CD4-positive, alpha-beta T cell treated with Interleukin-21 for 1 hour (primary cell): ENCODE data around the gene FAM162B.
A peak's percentile ranks its signal among the peaks of the same experiment; 100 is the strongest.
"Not testable (repeated sequence)": the region's sequence is repeated elsewhere in the genome, so short reads cannot be mapped to it uniquely, and the experiment has no call there.

ENCODE experiments used
- DNase-seq: peaks from one replicate; pipeline ENCODE4 v3.0.0-alpha.2; 2020

The FAM162B gene

DNA sequence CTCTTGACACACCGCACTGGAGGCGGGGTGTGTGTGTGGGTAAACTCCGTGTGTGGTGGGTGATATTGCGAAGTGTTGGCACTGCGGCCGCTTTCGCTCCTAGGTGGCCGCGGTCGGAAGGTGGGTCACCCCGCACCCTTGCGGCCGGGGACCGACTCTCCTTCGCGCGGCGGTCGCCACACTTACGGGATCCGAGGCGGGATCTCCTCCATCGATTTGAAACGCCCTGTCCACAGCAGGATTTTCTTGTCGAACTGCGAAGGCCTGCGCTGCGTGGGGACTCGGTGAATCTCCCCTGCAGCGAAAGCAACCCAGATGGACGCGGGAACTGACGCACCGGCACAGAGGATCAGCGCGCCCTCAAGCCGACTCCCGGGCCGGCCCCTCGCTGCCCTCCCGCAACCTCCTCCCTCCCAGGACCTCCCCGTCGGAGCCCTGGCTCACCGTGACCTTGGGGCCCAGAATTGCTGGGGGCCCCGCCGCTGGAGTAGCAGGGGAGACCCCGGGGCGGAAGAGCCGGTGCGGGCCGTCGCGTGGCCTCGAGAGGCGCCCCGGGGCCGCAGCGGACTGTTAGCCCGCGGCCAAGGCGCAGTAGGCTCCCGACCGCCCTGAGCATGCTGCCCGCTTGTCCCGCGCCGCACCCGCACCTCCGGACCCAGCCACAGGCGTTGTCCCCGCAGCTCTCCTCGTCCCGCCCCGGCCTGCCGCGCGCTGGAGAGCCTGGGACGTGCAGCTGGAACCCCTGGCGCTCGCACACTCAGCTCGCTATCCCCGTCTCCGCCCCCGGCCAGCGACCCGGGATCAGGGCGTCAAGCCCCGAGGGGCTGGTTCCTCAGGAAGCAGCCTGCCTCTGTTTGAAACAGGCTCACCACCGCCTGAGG, at the start of gene FAM162B:
FAM162B (minus strand) TSS at position 759 of the 881 bp plus-strand sequence; CDS start at position 616, 143 bp downstream.
- DNase-seq = no peak

DNA sequence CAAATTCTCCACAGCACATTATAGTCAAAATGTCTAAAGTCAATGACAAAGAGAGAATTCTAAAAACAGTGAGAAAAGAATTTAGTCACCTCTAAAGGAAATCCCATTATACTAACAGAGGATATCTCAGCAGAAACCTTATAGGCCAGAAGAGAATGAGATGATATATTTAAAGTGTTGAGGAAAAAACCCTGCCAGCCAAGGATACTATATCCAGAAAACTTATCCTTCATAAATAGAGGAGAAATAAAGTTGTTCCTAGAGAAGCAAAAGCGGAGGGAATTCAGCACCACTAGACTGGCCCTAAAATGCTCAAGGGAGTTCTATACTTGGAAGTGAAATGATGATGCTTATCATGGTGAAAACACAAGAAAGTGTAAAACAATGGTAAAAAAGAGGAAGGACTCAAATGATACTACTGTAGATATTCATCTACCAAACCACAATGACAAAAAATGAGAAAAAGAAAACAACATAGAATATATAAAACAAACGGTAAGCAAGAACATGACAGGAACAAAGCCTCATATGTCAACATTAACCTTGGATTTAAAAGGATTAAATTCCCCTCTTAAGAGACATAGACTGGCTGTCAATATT, 46.6 kb upstream of the FAM162B start:
- DNase-seq = no peak

DNA sequence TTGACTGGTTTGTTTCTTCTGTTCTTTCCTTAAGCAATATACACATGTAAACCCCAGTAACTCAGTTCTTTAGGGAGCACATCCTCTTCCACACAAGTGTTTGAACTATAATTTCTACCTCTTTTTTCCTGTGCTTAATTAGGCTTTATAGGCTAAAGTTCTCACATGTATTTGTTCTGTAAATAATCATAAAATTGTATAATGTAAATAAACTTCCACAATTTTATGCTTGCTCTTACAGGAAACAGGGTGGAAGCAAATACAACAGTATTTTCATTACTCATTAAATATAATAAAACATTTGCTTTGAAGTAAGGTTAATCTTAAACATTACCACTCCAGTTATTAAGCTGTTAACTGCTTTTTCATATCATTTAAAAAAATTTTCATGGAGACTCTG, 36.5 kb upstream of the FAM162B start:
- DNase-seq = no peak

DNA sequence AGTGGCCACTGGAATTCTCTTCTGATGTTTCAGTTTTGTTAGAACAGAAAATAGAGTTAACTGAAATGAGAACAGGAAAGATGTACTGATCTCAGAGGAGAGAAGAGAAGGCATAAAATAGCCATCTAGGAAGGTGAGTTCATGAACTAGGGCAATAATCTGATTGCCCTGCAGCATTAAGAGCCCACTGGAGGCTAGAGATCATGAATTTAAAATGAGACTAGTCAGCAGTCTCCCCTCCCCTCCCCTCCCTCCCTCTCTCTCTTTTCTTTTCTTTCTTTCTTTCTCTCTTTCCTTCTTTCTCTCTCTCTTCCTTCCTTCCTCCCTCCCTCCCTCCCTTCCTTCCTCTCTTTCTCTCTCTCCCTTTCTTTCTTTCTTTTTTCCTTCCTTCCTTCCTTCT, 34.4 kb upstream of the FAM162B start:
- no peak for DNase-seq

GRCh38 chr6:116797585-116797984, 32.1 kb upstream of the FAM162B start:
- no peak for DNase-seq

GRCh38 chr6:116793224-116793623, 27.7 kb upstream of the FAM162B start:
- DNase-seq = no peak

DNA sequence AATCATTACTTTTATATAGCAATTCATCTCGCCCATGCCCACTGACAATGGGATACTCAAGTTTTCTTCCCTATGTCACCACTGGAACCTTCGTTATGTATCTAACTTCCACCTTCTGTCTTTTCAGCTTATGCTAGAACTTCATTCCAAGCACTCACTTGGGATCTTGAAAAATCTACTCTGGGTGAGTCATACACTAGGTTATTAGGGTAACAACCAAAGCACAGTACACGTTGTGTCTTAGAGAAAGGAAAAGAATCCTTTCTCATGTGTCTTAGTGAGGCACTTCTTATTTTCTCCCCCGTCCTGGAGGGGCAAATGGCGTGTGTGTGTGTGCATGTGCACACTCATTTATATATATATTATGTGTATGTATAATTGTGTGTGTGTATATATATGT, 18.3 kb upstream of the FAM162B start:
- DNase-seq = no peak

DNA sequence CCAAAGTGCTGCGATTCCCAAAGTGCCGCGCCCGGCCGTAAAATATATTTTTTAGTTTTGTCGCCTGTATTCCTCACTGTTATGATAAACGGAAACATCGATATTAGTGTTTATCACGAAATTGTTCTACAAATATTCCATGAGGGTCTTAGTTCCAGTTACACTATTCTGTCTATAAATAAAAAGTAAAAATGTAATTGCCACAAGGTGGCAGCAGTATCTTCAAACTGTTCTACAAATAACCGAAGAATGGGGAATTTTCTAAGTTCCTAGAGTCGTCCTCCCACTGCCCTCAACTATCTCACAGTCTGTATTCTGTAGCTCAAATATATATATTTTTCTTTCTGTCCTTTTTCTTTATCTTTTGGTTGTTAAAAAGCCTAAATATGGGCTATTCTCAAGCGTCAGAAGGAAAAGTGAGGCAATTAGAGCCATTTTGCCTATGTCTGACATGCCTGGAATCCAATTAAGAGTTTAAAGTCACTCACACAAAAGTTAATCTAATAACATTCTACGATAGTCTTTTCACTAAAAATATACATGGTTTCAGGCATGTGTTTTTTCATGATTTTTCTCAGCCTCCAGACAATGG, 14.2 kb upstream of the FAM162B start:
- peak; percentile 12 for DNase-seq

- no peak for DNase-seq
These were observed 8.4 kb upstream of the FAM162B start for GRCh38 chr6:116773886-116774285.

DNA sequence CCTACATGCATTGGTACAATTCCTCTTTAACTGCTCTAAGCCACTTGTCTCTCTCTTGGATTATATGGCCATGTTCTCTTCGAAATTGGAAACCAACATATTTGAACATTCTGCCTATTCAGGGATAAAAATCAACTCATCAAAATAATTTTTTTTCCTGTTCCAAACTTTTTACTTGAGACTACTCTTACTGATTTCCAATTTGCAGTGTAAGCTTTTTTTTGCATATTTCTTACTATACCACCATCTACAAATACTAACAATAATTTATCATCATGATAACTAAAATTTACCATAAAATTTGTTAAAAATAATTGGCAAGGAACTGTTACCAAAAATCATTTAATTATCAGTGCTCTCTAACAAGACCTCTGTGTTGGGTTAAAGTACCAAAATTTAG, 6.9 kb upstream of the FAM162B start:
- no peak for DNase-seq

GRCh38 chr6:116767715-116768114, 2.2 kb upstream of the FAM162B start:
- DNase-seq = no peak

- DNase-seq = no peak
These were observed 1.1 kb upstream of the FAM162B start for GRCh38 chr6:116766506-116767176.

DNA sequence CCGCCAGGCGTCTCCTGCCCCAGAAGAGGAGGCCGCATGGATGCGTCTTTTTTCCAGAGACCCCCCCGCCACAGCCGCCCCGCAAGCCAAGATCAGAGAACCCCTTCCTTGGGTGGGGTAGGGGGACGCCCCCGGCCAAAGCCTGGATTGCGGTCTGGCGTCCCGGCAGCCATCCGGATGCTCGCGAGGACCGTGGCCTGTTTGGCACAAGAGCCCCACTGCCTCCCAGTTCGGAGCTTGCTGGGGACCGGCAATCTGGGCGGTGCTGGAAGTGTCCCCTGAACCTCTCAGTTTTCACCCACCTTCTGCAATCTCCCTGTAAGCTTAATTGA, 924 bp downstream of the FAM162B start:
- DNase-seq = no peak

DNA sequence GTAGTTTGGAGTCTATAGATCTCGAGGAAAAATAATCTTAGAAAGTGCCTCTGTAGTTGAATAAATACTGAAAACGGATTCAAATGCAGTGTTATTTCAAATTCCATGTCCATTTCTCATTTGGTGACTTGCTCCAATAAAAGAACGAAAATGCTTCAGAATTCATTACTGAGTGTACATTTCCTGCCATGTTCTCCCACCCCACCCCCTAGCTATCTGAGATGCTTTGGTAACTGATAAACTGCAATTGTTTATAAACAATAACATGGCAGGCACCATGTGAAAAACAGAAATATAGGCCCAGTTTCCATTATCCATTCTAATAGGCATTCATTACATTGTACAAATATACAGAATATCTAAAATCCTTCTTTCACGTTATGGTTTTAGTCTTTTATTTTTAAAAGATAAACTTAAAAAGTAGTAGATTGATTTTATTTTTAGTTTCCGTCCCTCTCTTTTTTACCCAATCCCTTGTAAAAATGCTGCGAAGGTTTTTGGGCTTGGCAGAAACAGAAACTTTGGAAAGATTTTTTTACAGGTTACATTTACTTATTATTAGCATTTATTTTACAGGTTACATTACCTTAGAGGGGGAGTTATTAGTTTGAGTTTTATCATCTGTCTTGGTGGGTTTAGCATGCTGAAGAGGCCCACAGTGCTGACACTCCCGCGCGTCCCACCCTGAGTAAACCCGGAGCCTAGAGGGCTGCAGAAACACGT, 1.5 kb downstream of the FAM162B start:
- no peak for DNase-seq

DNA sequence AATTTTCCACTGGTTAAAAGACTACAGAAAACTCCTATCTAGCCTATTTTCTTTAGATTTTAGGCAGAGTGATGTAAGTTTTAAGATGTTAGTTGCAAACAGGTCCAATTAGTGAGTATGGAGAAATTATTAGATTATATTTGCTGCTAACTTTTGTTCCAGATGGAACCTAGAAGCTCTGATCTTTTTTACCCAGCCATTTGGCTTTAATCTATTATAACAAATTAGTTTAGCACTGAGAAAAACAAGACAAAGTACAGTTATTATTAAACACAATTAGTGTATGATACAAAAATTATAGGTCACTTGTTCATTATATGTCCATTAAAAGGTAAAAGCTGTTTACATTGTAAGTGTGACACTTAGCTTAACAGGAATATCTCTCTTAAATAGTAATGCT, 2.5 kb downstream of the FAM162B start:
- DNase-seq = no peak

- DNase-seq = no peak
These were observed 3.3 kb downstream of the FAM162B start for GRCh38 chr6:116762235-116762634.

- no peak for DNase-seq
These were observed 3.7 kb downstream of the FAM162B start for GRCh38 chr6:116761779-116762178.

- no peak for DNase-seq
These were observed 20.3 kb downstream of the FAM162B start for GRCh38 chr6:116745176-116745575.

DNA sequence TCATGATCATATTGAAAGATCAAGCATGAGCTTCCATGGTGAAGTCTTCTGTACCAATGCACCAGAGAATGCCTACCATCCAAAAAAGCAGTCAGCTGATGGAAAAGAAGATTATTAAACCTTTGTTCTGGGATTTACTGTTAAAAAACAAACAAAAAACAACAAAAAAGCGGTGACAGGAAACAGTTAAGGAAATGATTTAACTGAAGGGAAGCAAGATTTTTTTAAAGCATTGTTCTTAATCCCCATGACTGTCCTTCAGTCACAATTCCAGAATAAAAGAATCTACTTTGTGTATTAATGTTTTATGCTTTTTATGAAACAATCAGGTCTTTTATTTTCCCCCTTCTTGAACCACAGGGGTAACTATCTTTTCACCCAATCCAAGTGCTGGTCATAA, 23.9 kb downstream of the FAM162B start:
- DNase-seq = no peak

DNA sequence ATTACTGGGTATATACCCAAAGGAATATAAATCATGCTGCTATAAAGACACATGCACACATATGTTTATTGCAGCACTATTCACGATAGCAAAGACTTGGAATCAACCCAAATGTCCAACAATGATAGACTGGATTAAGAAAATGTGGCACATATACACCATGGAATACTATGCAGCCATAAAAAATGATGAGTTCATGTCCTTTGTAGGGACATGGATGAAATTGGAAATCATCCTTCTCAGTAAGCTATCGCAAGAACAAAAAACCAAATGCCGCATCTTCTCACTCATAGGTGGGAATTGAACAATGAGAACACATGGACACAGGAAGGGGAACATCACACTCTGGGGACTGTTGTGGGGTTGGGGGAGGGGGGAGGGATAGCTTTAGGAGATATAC, 25.0 kb downstream of the FAM162B start:
- not testable (repeated sequence) for DNase-seq

- no peak for DNase-seq
These were observed 28.5 kb downstream of the FAM162B start for GRCh38 chr6:116737004-116737403.

- DNase-seq = no peak
These were observed 35.0 kb downstream of the FAM162B start for GRCh38 chr6:116730513-116730912.

GRCh38 chr6:116726947-116727346, 38.6 kb downstream of the FAM162B start:
- DNase-seq = no peak
